GM12878 (cell line): ENCODE results near the gene GDA. TPM values are rescaled to one million over a fixed set of nuclear protein-coding genes. Genes with fewer than 3 reads are reported as not detected.

ENCODE experiments used
- ATAC-seq: fragments of 200-7000 bp; cut with Tn5 transposase; 3 replicates; pipeline ENCODE4 v1.9.1; 2020; ENCODE audit warnings: mild to moderate bottlenecking, moderate library complexity
- BruUV-seq: library from RNA; stranded (reverse); fragments of 400-500 nt; replicated peaks from 2 replicates; lab custom pipeline; 2021; lab: Mats Ljungman, UMichigan
- CTCF ChIA-PET: fragments of 300-600 bp; sonication (Branson Sonifier 250); formaldehyde crosslinking; extraction: SDS; loops from one replicate; lab custom pipeline; 2021; ENCODE audit warnings: inconsistent platforms; lab: Yijun Ruan, JAX
- POLR2A ChIA-PET: fragments of 350-600 bp; formaldehyde crosslinking; extraction: SDS; loops from one replicate; lab custom pipeline; 2021; ENCODE audit warnings: inconsistent platforms; lab: Charles Lee
- RAD21 ChIA-PET: fragments of 300-600 bp; sonication (Branson Sonifier 250); formaldehyde crosslinking; loops from one replicate; lab custom pipeline; 2023; ENCODE audit warnings: antibody characterized with exemption; ENCODE audit not compliant: unreplicated experiment; lab: Charles Lee
- SMC1A ChIA-PET: fragments of 300-600 bp; sonication (Branson Sonifier 250); formaldehyde crosslinking; loops from one replicate; lab custom pipeline; 2023; ENCODE audit not compliant: unreplicated experiment, uncharacterized antibody; lab: Charles Lee
- DNase-seq: peaks from one replicate; pipeline ENCODE4 v3.0.0-alpha.2; 2011; ENCODE audit warnings: low read depth, low spot score
- FAIRE-seq: peaks from 3 replicates; lab custom pipeline; 2011; peaks lifted over from hg19 to GRCh38; lab: Jason Lieb, UNC
- H2AFZ ChIP-seq: 2 replicates; pipeline ENCODE4 v1.6.0; 2011; ENCODE audit warnings: low read depth, low read length, control low read depth; ENCODE audit not compliant: control insufficient read depth
- H3K27ac ChIP-seq: 2 replicates; pipeline ENCODE4 v1.5.1; 2011; ENCODE audit warnings: control low read depth; ENCODE audit not compliant: control insufficient read depth, insufficient read depth
- H3K27me3 ChIP-seq, 2 experiments: replicated peaks in 1 of 2; 2 replicates each; pipeline versions ENCODE4 v1.6.0 to v1.6.1; 2011; ENCODE audit warnings: low read length in 1 of 2; ENCODE audit not compliant: control insufficient read depth in 2 of 2, insufficient read depth in 2 of 2
- H3K36me3 ChIP-seq, 2 experiments: 2 replicates each; pipeline ENCODE4 v1.5.1; 2011; ENCODE audit warnings: low read length in 1 of 2; ENCODE audit not compliant: control insufficient read depth in 2 of 2, insufficient read depth in 2 of 2
- H3K4me1 ChIP-seq: 2 replicates; pipeline ENCODE4 v1.6.1; 2011; ENCODE audit warnings: mild to moderate bottlenecking, low read length, moderate library complexity, mixed read lengths; ENCODE audit not compliant: control insufficient read depth, insufficient read depth
- H3K4me2 ChIP-seq: 2 replicates; pipeline ENCODE4 v1.6.0; 2011; ENCODE audit warnings: control low read depth; ENCODE audit not compliant: control insufficient read depth, insufficient read depth
- H3K4me3 ChIP-seq: fragments of 200-600 bp; sonication (generic); 2 replicates; pipeline ENCODE4 v1.5.1; 2016
- H3K79me2 ChIP-seq: 2 replicates; pipeline ENCODE4 v1.6.0; 2011; ENCODE audit warnings: low read length; ENCODE audit not compliant: control insufficient read depth, insufficient read depth
- H3K9ac ChIP-seq: 2 replicates; pipeline ENCODE4 v1.8.0; 2011; ENCODE audit warnings: low read length, control low read depth, mixed read lengths; ENCODE audit not compliant: control insufficient read depth, insufficient read depth
- H3K9me3 ChIP-seq: replicated peaks from 3 replicates; pipeline ENCODE4 v1.5.1; 2011; ENCODE audit warnings: mild to moderate bottlenecking, low read length; ENCODE audit not compliant: control insufficient read depth, insufficient read depth
- H4K20me1 ChIP-seq: 2 replicates; pipeline ENCODE4 v1.6.0; 2011; ENCODE audit not compliant: control insufficient read depth, insufficient read depth
- BRCA1 ChIP-seq: IDR thresholded peaks from 2 replicates; pipeline ENCODE4 v1.6.1; 2011; ENCODE audit warnings: low read depth, low read length, improper control_type of control experiment
- CEBPB ChIP-seq, 2 experiments: fragments of 150-350 bp in 1 of 2; IDR thresholded peaks; 2 replicates each; pipeline ENCODE4 v1.6.1; 2012 to 2014; ENCODE audit warnings: low read depth in 2 of 2, low read length in 2 of 2, borderline replicate concordance in 1 of 2, inconsistent platforms in 1 of 2
- CHD2 ChIP-seq: IDR thresholded peaks from 2 replicates; pipeline ENCODE4 v1.6.1; 2011; ENCODE audit warnings: low read depth, low read length, improper control_type of control experiment, borderline replicate concordance
- CHD4 ChIP-seq: fragments of 200-600 bp; sonication (generic); IDR thresholded peaks from 2 replicates; pipeline ENCODE4 v1.6.1; 2016; ENCODE audit warnings: mild to moderate bottlenecking
- EGR1 ChIP-seq, 2 experiments: IDR thresholded peaks; 1 replicate in 1 of 2; 2 replicates in 1 of 2; pipeline ENCODE4 v1.6.1; 2011 to 2012; ENCODE audit warnings: low read depth in 2 of 2, low read length in 2 of 2, borderline replicate concordance in 1 of 2, mild to moderate bottlenecking in 1 of 2, moderate library complexity in 1 of 2
- NFXL1 ChIP-seq: fragments of 450-650 bp; IDR thresholded peaks from 2 replicates; pipeline ENCODE4 v1.6.1; 2017; ENCODE audit warnings: antibody characterized with exemption, mild to moderate bottlenecking, borderline replicate concordance
- PML ChIP-seq: IDR thresholded peaks from 2 replicates; pipeline ENCODE4 v1.6.1; 2012; ENCODE audit warnings: low read length, inconsistent platforms
- RB1 ChIP-seq: fragments of 450-650 bp; formaldehyde crosslinking; IDR thresholded peaks from 2 replicates; pipeline ENCODE4 v1.6.1; 2017; ENCODE audit warnings: mild to moderate bottlenecking, borderline replicate concordance
- RBBP5 ChIP-seq: fragments of 200-600 bp; sonication (generic); conservative IDR thresholded peaks from 2 replicates; pipeline ENCODE4 v1.6.1; 2016
- STAT1 ChIP-seq: fragments of 450-650 bp; conservative IDR thresholded peaks from 2 replicates; pipeline ENCODE4 v1.6.1; 2014; ENCODE audit warnings: antibody characterized with exemption, mild to moderate bottlenecking
- ZNF24 ChIP-seq: fragments of 450-650 bp; IDR thresholded peaks from 2 replicates; pipeline ENCODE4 v1.6.1; 2017; ENCODE audit warnings: antibody characterized with exemption, mild to moderate bottlenecking
- WGBS: methylation state at CpG from one replicate; pipeline ENCODE4 v1.1.6; 2016; ENCODE audit warnings: low lambda C conversion rate; ENCODE audit not compliant: insufficient replicate concordance, insufficient coverage; ENCODE audit errors: missing lambda C conversion rate; 5-methylcytosine and 5-hydroxymethylcytosine counted together
- in situ Hi-C: fragments of 300-500 bp; cut with MboI; formaldehyde crosslinking; loops from 9 replicates; pipeline ENCODE4 v1.14.3; 2018; ENCODE audit warnings: mixed read lengths
- intact Hi-C: fragments of 100-400 bp; cut with micrococcal nuclease; formaldehyde crosslinking; loops from one replicate; pipeline ENCODE4 v1.14.2; 2022; ENCODE audit not compliant: unreplicated experiment
- polyA plus RNA-seq, 11 experiments: library from polyadenylated mRNA; depleted of rRNA in 4 of 11; unstranded in 6 of 11; stranded (reverse) in 5 of 11; fragments of >200 nt; fragmentation: Nextera tagmentation in 4 of 11; fragmentation: Illumina TruSeq in 1 of 11; extraction: Ambion mirVana in 4 of 11; extraction: Trizol in 1 of 11; gene quantifications; 1 replicate in 1 of 11; 2 replicates in 10 of 11; pipeline versions ENCODE4 v1.2.1 to v1.2.3, GENCODE V29; 2011 to 2016; ENCODE audit warnings: inconsistent platforms in 2 of 11, missing spikeins in 2 of 11, low read depth in 1 of 11
- total RNA-seq, 4 experiments: library from RNA; depleted of rRNA in 3 of 4; stranded (reverse); fragments of >200 nt in 3 of 4; fragmentation: Illumina TruSeq in 1 of 4; extraction: Trizol in 1 of 4; gene quantifications; 2 replicates each; pipeline versions ENCODE4 v1.2.1 to v1.2.3, GENCODE V29; 2013 to 2021
- TF ChIP-seq, protein P1 (sequence below): fragments of 450-650 bp; IDR thresholded peaks from 2 replicates; pipeline ENCODE4 v1.6.1; 2017; ENCODE audit warnings: antibody characterized with exemption, mild to moderate bottlenecking, moderate library complexity
- TF ChIP-seq, protein P2 (sequence below): fragments of 450-650 bp; formaldehyde crosslinking; IDR thresholded peaks from 2 replicates; pipeline ENCODE4 v1.5.0; 2022; ENCODE audit warnings: mild to moderate bottlenecking, missing genetic modification characterization
- TF ChIP-seq, protein P3 (sequence below): IDR thresholded peaks from 2 replicates; pipeline ENCODE4 v1.6.1; 2011; ENCODE audit warnings: low read depth, mild to moderate bottlenecking, low read length, moderate library complexity, borderline replicate concordance; ENCODE audit errors: extremely low read depth

GDA gene
- total and polyA plus RNA-seq, 10 of the 15 experiments (the other 5 are each of a cell fraction or from before 2014, with no cell fraction given): 0.19 to 17.9 (median 0.48) TPM; not detected in 2

DNA sequence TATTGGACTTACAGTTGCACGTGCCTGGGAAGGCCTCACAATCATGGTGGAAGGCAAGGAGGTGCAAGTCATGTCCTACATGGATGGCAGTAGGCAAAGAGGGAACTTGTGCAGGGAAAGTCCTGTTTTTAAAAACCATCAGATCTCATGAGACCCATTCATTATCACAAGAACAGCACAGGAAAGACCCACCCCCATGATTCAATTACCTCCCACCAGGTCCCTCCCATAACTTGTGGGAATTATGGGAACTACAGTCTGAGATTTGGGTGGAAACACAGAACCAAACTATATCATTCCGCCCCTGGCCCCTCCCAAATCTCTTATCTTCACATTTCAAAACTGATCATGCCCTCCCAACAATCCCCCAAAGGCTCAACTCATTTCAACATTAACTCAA lies 140.2 kb downstream of the GDA start:
- TF ChIP-seq EGR1 (IDR thresholded peaks at IDR 0.05; ENCODE audit: borderline replicate concordance in 1 of 2, low read depth in 2 of 2, low read length in 2 of 2) (no peak), RBBP5 (no peak), CEBPB (IDR thresholded peaks at IDR 0.05; ENCODE audit: borderline replicate concordance in 1 of 2, low read depth in 2 of 2, low read length in 2 of 2) (no peak), BRCA1 (no peak), STAT1 (no peak), PML (no peak), NFXL1 (no peak), ZNF24 (no peak), CHD4 (no peak), CHD2 (no peak), RB1 (no peak)
- TF ChIP-seq, protein P1, sequence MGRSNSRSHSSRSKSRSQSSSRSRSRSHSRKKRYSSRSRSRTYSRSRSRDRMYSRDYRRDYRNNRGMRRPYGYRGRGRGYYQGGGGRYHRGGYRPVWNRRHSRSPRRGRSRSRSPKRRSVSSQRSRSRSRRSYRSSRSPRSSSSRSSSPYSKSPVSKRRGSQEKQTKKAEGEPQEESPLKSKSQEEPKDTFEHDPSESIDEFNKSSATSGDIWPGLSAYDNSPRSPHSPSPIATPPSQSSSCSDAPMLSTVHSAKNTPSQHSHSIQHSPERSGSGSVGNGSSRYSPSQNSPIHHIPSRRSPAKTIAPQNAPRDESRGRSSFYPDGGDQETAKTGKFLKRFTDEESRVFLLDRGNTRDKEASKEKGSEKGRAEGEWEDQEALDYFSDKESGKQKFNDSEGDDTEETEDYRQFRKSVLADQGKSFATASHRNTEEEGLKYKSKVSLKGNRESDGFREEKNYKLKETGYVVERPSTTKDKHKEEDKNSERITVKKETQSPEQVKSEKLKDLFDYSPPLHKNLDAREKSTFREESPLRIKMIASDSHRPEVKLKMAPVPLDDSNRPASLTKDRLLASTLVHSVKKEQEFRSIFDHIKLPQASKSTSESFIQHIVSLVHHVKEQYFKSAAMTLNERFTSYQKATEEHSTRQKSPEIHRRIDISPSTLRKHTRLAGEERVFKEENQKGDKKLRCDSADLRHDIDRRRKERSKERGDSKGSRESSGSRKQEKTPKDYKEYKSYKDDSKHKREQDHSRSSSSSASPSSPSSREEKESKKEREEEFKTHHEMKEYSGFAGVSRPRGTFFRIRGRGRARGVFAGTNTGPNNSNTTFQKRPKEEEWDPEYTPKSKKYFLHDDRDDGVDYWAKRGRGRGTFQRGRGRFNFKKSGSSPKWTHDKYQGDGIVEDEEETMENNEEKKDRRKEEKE: no peak
- TF ChIP-seq, protein P2, sequence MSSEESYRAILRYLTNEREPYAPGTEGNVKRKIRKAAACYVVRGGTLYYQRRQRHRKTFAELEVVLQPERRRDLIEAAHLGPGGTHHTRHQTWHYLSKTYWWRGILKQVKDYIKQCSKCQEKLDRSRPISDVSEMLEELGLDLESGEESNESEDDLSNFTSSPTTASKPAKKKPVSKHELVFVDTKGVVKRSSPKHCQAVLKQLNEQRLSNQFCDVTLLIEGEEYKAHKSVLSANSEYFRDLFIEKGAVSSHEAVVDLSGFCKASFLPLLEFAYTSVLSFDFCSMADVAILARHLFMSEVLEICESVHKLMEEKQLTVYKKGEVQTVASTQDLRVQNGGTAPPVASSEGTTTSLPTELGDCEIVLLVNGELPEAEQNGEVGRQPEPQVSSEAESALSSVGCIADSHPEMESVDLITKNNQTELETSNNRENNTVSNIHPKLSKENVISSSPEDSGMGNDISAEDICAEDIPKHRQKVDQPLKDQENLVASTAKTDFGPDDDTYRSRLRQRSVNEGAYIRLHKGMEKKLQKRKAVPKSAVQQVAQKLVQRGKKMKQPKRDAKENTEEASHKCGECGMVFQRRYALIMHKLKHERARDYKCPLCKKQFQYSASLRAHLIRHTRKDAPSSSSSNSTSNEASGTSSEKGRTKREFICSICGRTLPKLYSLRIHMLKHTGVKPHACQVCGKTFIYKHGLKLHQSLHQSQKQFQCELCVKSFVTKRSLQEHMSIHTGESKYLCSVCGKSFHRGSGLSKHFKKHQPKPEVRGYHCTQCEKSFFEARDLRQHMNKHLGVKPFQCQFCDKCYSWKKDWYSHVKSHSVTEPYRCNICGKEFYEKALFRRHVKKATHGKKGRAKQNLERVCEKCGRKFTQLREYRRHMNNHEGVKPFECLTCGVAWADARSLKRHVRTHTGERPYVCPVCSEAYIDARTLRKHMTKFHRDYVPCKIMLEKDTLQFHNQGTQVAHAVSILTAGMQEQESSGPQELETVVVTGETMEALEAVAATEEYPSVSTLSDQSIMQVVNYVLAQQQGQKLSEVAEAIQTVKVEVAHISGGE (CRISPR knock-in tag): no peak
- TF ChIP-seq, protein P3, sequence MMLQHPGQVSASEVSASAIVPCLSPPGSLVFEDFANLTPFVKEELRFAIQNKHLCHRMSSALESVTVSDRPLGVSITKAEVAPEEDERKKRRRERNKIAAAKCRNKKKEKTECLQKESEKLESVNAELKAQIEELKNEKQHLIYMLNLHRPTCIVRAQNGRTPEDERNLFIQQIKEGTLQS: no peak
- no peaks in the 10 kb centered on the region for H3K4me1 ChIP-seq
- H4K20me1 ChIP-seq: no peaks in the 10 kb centered on the region
- no peaks in the 10 kb centered on the region for H3K79me2 ChIP-seq
- WGBS: 6% methylated on average over 2 of the region's 2 CpGs
- ChIA-PET RAD21 (interaction anchor here (5.6 to 6.3 kb wide), 2 partner anchors 9 to 301 kb away, joined by 43 to 54 read pairs; no protein-coding TSS in a partner anchor), CTCF (interaction anchor here (0.6 to 6.3 kb wide), 3 partner anchors 8 to 301 kb away, joined by 3 to 69 read pairs (median 57); no protein-coding TSS in a partner anchor), SMC1A (interaction anchor here (1.2 to 2.6 kb wide), 2 partner anchors 10 to 300 kb away, joined by 8 to 12 read pairs; no protein-coding TSS in a partner anchor), POLR2A (no interaction called here)
- no peaks in the 10 kb centered on the region for H3K27me3 ChIP-seq
- no peak overlapping the region for H3K4me3 ChIP-seq
- DNase-seq (no peak), FAIRE-seq (no peak), ATAC-seq (no peak)
- no peak overlapping the region for H2AFZ ChIP-seq
- H3K36me3 ChIP-seq: no peaks in the 10 kb centered on the region
- H3K9me3 ChIP-seq: no peaks in the 10 kb centered on the region; the same call in 2 of the 3 replicates
- H3K9ac ChIP-seq: no peak overlapping the region
- no peak overlapping the region for H3K27ac ChIP-seq
- intact Hi-C loops (no loop called here), in situ Hi-C loops (loop anchor here (25.0 kb wide), 1 partner anchor 723 kb away; no protein-coding TSS in a partner anchor)
- BruUV-seq: no TSS peak
- no peak overlapping the region for H3K4me2 ChIP-seq
